Measurements from ENCODE around the gene CASP9.

The CASP9 gene

DNA sequence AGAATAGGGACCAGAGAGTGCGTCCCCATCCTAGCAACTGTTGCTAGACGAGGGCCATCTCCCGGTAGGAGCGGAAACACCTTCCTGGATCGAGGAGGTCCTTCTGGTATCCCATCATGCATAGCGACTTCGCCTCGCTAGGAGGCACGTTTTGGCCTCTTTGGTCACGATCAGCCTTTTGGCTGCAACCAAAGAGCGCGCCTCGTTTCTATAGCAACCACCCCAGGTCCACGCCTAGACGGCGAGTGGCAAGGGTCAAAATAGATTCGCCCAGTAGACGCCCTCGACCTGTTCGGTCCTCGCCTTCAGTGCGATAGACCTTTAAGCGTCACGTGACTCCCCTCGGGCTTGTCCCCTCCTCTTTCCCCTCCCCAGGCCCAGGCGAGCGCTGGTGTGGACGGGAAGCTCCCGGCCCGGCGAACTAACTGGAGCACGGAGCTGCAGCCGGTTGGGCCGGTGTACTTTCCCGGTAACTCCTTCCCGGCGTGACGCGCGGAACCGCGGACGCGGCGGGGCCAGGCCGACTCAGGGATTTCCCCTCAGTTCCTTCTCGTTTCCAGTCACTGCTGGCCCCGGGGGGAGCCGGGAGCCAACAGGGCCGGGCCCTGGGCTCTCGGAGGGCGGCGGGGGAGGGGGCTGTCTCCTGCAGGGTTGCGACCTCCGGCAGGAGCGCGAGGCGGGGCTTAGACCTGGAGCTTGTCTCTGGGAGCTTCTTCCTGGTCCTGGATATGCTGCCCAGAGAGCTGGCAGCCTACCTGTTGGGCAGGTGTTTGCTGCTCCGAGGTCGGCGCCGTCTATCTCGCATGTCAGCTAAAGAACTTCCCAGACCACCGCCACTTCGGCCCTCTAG, 2.7 kb upstream of the CASP9 start, which contains the start of gene DNAJC16 (continued):
- TF ChIP-seq ZNF433 (tag by site-specific recombination; IDR thresholded peaks at IDR 0.05; ENCODE audit: low read depth) (no peak), PATZ1 (tag by site-specific recombination; IDR thresholded peaks at IDR 0.05) (peak; percentile 94), SP2 (tag by site-specific recombination; IDR thresholded peaks at IDR 0.05) (peak; percentile 85), GFI1B (tag by site-specific recombination; IDR thresholded peaks at IDR 0.05) (no peak), ZNF394 (tag by site-specific recombination; IDR thresholded peaks at IDR 0.05; ENCODE audit: borderline replicate concordance) (peak; percentile 69), ZNF26 (tag by site-specific recombination; IDR thresholded peaks at IDR 0.05) (no peak), ZBTB8A (tag by site-specific recombination; IDR thresholded peaks at IDR 0.05) (peak; percentile 86), ZNF544 (tag by site-specific recombination; IDR thresholded peaks at IDR 0.05) (no peak), ZNF175 (tag by site-specific recombination; IDR thresholded peaks at IDR 0.05) (no peak), ZNF404 (tag by site-specific recombination; IDR thresholded peaks at IDR 0.05) (no peak), PBX3 (CRISPR knock-in tag; IDR thresholded peaks at IDR 0.05) (no peak), ZNF24 (tag by site-specific recombination; IDR thresholded peaks at IDR 0.05) (peak; percentile 90), YY1 (tag by site-specific recombination; IDR thresholded peaks at IDR 0.05) (peak; percentile 33; the same call in 1 of the 2 replicates), ZNF596 (tag by site-specific recombination; IDR thresholded peaks at IDR 0.05) (no peak), ZNF549 (tag by site-specific recombination; IDR thresholded peaks at IDR 0.05) (no peak), PRDM2 (tag by site-specific recombination; IDR thresholded peaks at IDR 0.05; ENCODE audit: borderline replicate concordance) (no peak), ZNF133 (tag by site-specific recombination; IDR thresholded peaks at IDR 0.05) (no peak), ZNF239 (tag by site-specific recombination; IDR thresholded peaks at IDR 0.05) (no peak), REST (tag by site-specific recombination; IDR thresholded peaks at IDR 0.05) (no peak), ZNF623 (tag by site-specific recombination; IDR thresholded peaks at IDR 0.05) (no peak), ZBTB20 (tag by site-specific recombination; IDR thresholded peaks at IDR 0.05) (peak; percentile 91)
- TF ChIP-seq, protein P1, sequence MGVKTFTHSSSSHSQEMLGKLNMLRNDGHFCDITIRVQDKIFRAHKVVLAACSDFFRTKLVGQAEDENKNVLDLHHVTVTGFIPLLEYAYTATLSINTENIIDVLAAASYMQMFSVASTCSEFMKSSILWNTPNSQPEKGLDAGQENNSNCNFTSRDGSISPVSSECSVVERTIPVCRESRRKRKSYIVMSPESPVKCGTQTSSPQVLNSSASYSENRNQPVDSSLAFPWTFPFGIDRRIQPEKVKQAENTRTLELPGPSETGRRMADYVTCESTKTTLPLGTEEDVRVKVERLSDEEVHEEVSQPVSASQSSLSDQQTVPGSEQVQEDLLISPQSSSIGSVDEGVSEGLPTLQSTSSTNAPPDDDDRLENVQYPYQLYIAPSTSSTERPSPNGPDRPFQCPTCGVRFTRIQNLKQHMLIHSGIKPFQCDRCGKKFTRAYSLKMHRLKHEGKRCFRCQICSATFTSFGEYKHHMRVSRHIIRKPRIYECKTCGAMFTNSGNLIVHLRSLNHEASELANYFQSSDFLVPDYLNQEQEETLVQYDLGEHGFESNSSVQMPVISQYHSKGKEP (tag by site-specific recombination; IDR thresholded peaks at IDR 0.05) = peak; percentile 43; the same call in 1 of the 2 replicates
